Nephron progenitor cell (in vitro differentiated cells): ENCODE results near the gene PRIM2.
"Not testable (repeated sequence)": the region's sequence is repeated elsewhere in the genome, so short reads cannot be mapped to it uniquely, and the experiment has no call there.

Experiments used
- DNase-seq: peaks from one replicate; pipeline ENCODE4 v3.0.0; 2021
- H3K27ac Mint-ChIP-seq: 2 replicates; pipeline ENCODE4 v1.8.0; 2021; ENCODE audit warnings: mild to moderate bottlenecking, moderate library complexity, mixed read lengths
- H3K27me3 Mint-ChIP-seq: 2 replicates; pipeline ENCODE4 v1.8.0; 2021; ENCODE audit warnings: mild to moderate bottlenecking, low read depth, mixed read lengths; ENCODE audit not compliant: poor library complexity
- H3K36me3 Mint-ChIP-seq: 2 replicates; pipeline ENCODE4 v1.8.0; 2021; ENCODE audit warnings: low read depth, mixed read lengths
- H3K4me1 Mint-ChIP-seq: 2 replicates; pipeline ENCODE4 v1.8.0; 2021; ENCODE audit warnings: mixed read lengths
- H3K4me3 Mint-ChIP-seq: 2 replicates; pipeline ENCODE4 v1.8.0; 2021; ENCODE audit warnings: mild to moderate bottlenecking, moderate library complexity, mixed read lengths
- H3K9me3 Mint-ChIP-seq: 2 replicates; pipeline ENCODE4 v1.8.0; 2021; ENCODE audit warnings: mild to moderate bottlenecking, moderate library complexity, mixed read lengths
- CTCF ChIP-seq: fragments of 200-600 bp; sonication (generic); IDR thresholded peaks from 2 replicates; pipeline ENCODE4 v1.5.0; 2021; ENCODE audit warnings: antibody characterized with exemption

The PRIM2 gene

GRCh38 chr6:57306273-57306672 is 11.2 kb upstream of the PRIM2 start:
- no peaks in the 10 kb centered on the region for H3K36me3 Mint-ChIP-seq
- H3K27ac Mint-ChIP-seq: no peak overlapping the region
- no peak for TF ChIP-seq CTCF
- no peaks in the 10 kb centered on the region for H3K4me1 Mint-ChIP-seq
- no peak for DNase-seq
- peaks cover 20% of the 10 kb centered on the region for H3K27me3 Mint-ChIP-seq
- H3K9me3 Mint-ChIP-seq: peaks cover 10% of the 10 kb centered on the region
- H3K4me3 Mint-ChIP-seq: no peak overlapping the region

- Mint-ChIP-seq H3K9me3 (peaks cover 10% of the 10 kb centered on the region), H3K4me3 (no peak overlapping the region), H3K36me3 (no peaks in the 10 kb centered on the region), H3K27ac (peak overlapping the region; percentile 61), H3K27me3 (peaks cover 23% of the 10 kb centered on the region), H3K4me1 (no peaks in the 10 kb centered on the region)
- TF ChIP-seq CTCF: no peak
- no peak for DNase-seq
Measured at GRCh38 chr6:57307850-57308249, 9.6 kb upstream of the PRIM2 start.

- not testable (repeated sequence) for DNase-seq, H3K4me3 Mint-ChIP-seq, H3K9me3 Mint-ChIP-seq, H3K27ac Mint-ChIP-seq, H3K36me3 Mint-ChIP-seq, H3K4me1 Mint-ChIP-seq
- H3K27me3 Mint-ChIP-seq: peaks cover 24% of the 10 kb centered on the region
Measured at GRCh38 chr6:57308755-57309154, 8.7 kb upstream of the PRIM2 start.

- not testable (repeated sequence) for H3K4me3 Mint-ChIP-seq, H3K27ac Mint-ChIP-seq, H3K36me3 Mint-ChIP-seq, DNase-seq, H3K4me1 Mint-ChIP-seq, H3K9me3 Mint-ChIP-seq
- H3K27me3 Mint-ChIP-seq: peaks cover 22% of the 10 kb centered on the region
Measured at GRCh38 chr6:57310095-57310816, 7.2 kb upstream of the PRIM2 start.

GRCh38 chr6:57310817-57311157 is 6.6 kb upstream of the PRIM2 start:
- no peak overlapping the region for H3K4me3 Mint-ChIP-seq
- peaks cover 22% of the 10 kb centered on the region for H3K27me3 Mint-ChIP-seq
- no peak for TF ChIP-seq CTCF
- H3K27ac Mint-ChIP-seq: no peak overlapping the region
- peaks cover 10% of the 10 kb centered on the region for H3K9me3 Mint-ChIP-seq
- H3K4me1 Mint-ChIP-seq: no peaks in the 10 kb centered on the region
- no peak for DNase-seq
- no peaks in the 10 kb centered on the region for H3K36me3 Mint-ChIP-seq

GRCh38 chr6:57311300-57312003 is 6.0 kb upstream of the PRIM2 start:
- not testable (repeated sequence) for H3K9me3 Mint-ChIP-seq, H3K4me1 Mint-ChIP-seq, H3K4me3 Mint-ChIP-seq, DNase-seq, H3K36me3 Mint-ChIP-seq, H3K27ac Mint-ChIP-seq
- peaks cover 18% of the 10 kb centered on the region for H3K27me3 Mint-ChIP-seq

GRCh38 chr6:57312004-57312345 is 5.5 kb upstream of the PRIM2 start:
- Mint-ChIP-seq H3K4me1 (no peaks in the 10 kb centered on the region), H3K4me3 (no peak overlapping the region), H3K27me3 (peaks cover 14% of the 10 kb centered on the region), H3K27ac (no peak overlapping the region), H3K36me3 (no peaks in the 10 kb centered on the region), H3K9me3 (peaks cover 10% of the 10 kb centered on the region)
- DNase-seq: no peak
- no peak for TF ChIP-seq CTCF
